Skeletal muscle cell (primary cell): ENCODE results near the gene ZNF260.
"Not testable (repeated sequence)": the region's sequence is repeated elsewhere in the genome, so short reads cannot be mapped to it uniquely, and the experiment has no call there.

Experiments
- DNase-seq: peaks from one replicate; pipeline ENCODE4 v3.0.0-alpha.2; 2010; ENCODE audit warnings: low read depth
- H3K4me3 ChIP-seq: 2 replicates; pipeline ENCODE4 v1.5.1; 2011; ENCODE audit warnings: low read depth, mild to moderate bottlenecking, control low read depth, low read length, moderate library complexity

ZNF260 gene

GRCh38 chr19:36492689-36493453 is 35.2 kb downstream of the ZNF260 start:
- not testable (repeated sequence) for H3K4me3 ChIP-seq
- peak; percentile 8 for DNase-seq

GRCh38 chr19:36490846-36491245 is 37.2 kb downstream of the ZNF260 start:
- DNase-seq, H3K4me3 ChIP-seq: not testable (repeated sequence)

- peak; percentile 83 for DNase-seq
Measured at GRCh38 chr19:36489920-36490415, 38.1 kb downstream of the ZNF260 start.

GRCh38 chr19:36489118-36489919 is 38.8 kb downstream of the ZNF260 start, which contains the start of gene ZNF566:
Gene ZNF566 (minus strand): TSS chr19:36489561. CDS start chr19:36476557, 13,004 bp downstream.
- peak; percentile 92 for DNase-seq
- H3K4me3 ChIP-seq: peak within 1 kb of the TSS; percentile 64

More at GRCh38 chr19:36489920-36490415, 38.1 kb downstream of the ZNF260 start:
- H3K4me3 ChIP-seq: peak overlapping the region; percentile 64

GRCh38 chr19:36488846-36489117 is 39.3 kb downstream of the ZNF260 start:
- peak overlapping the region; percentile 64 for H3K4me3 ChIP-seq
- DNase-seq: no peak

- DNase-seq: no peak
- H3K4me3 ChIP-seq: peak overlapping the region; percentile 64
Measured at GRCh38 chr19:36488118-36488845, 39.8 kb downstream of the ZNF260 start.

DNA sequence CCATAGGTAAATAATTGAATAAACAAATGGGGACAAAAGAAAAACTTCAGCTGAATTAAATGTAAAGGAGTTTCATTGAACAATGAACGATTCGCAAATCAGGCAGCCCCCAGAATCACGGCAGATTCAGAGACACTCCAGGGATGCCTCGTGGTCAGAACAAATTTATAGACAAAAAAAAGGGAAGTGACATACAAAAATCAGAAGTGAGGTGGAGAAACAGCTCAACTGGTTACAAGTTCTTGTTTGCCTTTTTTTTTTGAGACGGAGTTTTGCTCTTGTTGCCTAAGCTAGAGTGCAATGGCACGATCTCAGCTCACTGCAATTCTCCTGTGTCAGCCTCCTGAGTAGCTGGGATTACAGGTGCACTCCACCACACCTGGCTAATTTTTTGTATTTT is 44.4 kb downstream of the ZNF260 start:
- no peak overlapping the region for H3K4me3 ChIP-seq
- DNase-seq: no peak

DNA sequence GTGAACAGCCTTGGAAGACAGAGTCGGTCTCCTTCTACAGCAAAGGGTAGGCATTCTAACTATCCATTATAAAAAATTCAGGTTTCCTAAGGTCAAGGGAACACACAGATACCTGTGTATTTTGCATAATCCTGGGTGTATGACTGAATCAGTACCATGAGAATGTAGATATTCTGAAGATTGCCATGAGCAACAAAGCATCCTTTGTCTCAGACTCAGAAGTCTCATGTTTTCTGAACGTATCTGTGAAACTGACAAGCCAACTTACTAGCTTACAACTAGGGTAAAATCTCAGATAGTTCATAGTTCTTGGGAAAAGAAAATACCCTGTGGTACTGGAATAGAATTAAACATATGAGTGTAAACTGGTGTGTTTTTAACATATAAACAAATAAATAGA is 45.2 kb downstream of the ZNF260 start:
- DNase-seq: no peak
- H3K4me3 ChIP-seq: no peak overlapping the region
